ENCODE results near the gene SNX21. TPM values are rescaled to one million over a fixed set of nuclear protein-coding genes. Genes with fewer than 3 reads are reported as not detected.

SNX21 gene
- total RNA-seq, 4 donors from 2014 or later: 45.9 to 76.3 (median 59.7) TPM

DNA sequence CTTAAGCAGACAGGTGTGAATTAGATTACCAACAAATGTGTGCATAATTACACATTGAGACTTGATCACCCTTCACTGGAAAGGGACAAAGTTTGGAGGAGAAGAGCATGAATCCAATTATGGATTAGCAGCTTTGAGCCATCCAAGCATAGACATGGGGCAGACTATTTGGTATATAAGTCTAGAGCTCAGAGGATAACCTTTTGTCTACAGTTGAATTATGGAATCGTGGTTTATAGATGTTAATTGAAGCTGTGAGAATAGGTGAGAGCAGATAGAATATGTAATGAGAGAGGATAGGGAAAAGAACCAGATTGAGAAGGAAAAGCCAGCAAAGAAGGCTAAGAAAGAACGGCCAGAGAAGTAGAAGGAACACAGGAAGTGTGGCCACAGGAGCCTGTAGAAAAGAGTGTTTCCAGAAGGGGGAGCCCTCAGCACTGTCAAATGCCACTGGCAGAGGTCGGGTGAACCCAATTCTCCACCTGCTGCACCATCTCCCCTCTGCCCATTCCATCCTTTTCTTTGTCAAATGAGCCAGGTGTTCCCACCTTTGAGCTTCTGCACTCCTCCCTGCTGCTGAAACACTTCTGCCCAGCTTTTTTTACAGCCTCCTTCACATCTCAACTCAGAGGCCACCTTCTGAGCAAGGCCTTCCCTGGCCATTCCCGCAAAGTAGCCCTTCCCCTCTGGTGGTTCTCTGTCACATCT, 34.5 kb upstream of the SNX21 start:
- H3K27ac ChIP-seq: peak overlapping the region in 2 of 4 donors; percentile 37 to 46
- peaks cover 0 to 8% (median 0%) of the 10 kb centered on the region in 3 donors for H3K4me1 ChIP-seq
- no peak overlapping the region for H3K4me3 ChIP-seq
- ATAC-seq: peak; percentile 80
- peaks cover 0 to 72% of the 10 kb centered on the region in 2 donors for H3K36me3 ChIP-seq
- no peaks in the 10 kb centered on the region for H3K27me3 ChIP-seq
- TF ChIP-seq, protein P1, sequence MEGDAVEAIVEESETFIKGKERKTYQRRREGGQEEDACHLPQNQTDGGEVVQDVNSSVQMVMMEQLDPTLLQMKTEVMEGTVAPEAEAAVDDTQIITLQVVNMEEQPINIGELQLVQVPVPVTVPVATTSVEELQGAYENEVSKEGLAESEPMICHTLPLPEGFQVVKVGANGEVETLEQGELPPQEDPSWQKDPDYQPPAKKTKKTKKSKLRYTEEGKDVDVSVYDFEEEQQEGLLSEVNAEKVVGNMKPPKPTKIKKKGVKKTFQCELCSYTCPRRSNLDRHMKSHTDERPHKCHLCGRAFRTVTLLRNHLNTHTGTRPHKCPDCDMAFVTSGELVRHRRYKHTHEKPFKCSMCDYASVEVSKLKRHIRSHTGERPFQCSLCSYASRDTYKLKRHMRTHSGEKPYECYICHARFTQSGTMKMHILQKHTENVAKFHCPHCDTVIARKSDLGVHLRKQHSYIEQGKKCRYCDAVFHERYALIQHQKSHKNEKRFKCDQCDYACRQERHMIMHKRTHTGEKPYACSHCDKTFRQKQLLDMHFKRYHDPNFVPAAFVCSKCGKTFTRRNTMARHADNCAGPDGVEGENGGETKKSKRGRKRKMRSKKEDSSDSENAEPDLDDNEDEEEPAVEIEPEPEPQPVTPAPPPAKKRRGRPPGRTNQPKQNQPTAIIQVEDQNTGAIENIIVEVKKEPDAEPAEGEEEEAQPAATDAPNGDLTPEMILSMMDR (IDR thresholded peaks at IDR 0.05): peak; percentile 50 to 74 (median 64)
- TF ChIP-seq POLR2AphosphoS5 (IDR thresholded peaks at IDR 0.05): no peak
- 30% methylated on average over 4 of the region's 4 CpGs for WGBS, 2 donors (ENCODE audit: low coverage in 1 of 2)
- no peaks in the 10 kb centered on the region for H3K9me3 ChIP-seq

DNA sequence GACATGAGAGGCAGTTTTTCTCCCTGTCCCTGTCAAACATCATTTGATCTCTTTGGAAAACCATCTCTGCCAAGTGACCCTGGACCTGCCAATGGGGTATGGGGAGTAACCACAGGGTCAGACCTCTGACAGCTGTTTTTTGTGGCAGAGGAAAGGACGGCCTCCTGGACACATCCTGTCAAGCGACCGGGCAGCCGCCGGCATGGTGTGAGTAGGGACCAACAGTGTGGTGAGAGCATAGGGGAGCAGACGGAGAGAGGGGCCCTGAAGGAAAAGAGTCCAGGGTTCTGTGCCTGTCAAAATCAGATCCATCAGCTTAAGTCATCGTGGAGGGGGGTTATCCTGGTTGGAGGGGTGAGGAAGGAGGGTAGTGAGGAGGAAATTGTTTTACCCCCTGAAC, 31.7 kb upstream of the SNX21 start:
- Histone ChIP-seq H3K4me1 (peaks cover 0 to 8% (median 0%) of the 10 kb centered on the region in 3 donors), H3K27ac (no peak overlapping the region), H3K9me3 (no peaks in the 10 kb centered on the region), H3K27me3 (no peaks in the 10 kb centered on the region), H3K36me3 (peaks cover 0 to 72% of the 10 kb centered on the region in 2 donors), H3K4me3 (no peak overlapping the region)
- no peak for TF ChIP-seq POLR2A (IDR thresholded peaks at IDR 0.05)
- TF ChIP-seq EP300 (IDR thresholded peaks at IDR 0.05): no peak
- TF ChIP-seq POLR2AphosphoS5 (IDR thresholded peaks at IDR 0.05): no peak
- TF ChIP-seq, protein P1 (IDR thresholded peaks at IDR 0.05): no peak
- WGBS, 2 donors (ENCODE audit: low coverage in 1 of 2): 75 to 80% methylated on average over 1 to 2 of the region's 7 CpGs
- ATAC-seq: no peak

DNA sequence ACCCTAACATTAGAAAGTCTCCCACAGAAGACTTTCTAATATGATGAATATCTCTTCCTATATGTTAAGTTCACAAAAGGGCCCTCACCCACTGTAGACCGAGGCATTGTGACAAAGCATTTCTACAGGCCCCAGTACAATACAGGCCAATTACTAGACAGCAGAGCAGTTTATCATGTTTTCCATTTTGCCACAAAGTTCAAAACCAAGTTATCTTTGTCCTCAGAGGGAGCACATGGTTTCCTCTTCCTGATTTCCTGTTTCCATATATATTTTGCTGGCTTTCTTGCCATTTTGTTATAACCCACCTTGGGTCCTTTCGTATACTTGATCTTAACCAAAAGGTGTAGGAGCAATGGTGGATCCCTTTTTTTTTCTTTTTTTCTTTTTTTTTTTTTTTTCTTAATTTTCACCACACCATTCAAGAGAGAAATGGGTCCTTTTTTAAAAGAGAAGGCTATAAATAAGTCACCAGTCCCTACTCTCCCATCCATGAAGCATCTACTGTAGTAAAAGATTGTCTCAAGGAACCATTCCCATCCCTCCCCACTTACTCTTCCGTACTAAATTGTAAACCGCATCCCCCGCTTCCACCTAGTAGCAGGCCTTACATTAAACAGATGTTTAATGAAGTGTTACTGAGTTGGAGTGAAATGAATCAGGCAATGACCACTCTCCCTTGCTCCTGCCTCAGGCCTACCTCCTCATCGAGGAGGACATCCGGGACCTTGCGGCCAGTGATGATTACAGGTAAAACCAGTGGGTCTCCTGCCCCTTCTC, 23.2 kb upstream of the SNX21 start:
- TF ChIP-seq POLR2A (IDR thresholded peaks at IDR 0.05) (no peak), EP300 (IDR thresholded peaks at IDR 0.05) (no peak), POLR2AphosphoS5 (IDR thresholded peaks at IDR 0.05) (no peak)
- TF ChIP-seq, protein P1 (IDR thresholded peaks at IDR 0.05): no peak
- ATAC-seq: no peak
- Histone ChIP-seq H3K9me3 (no peaks in the 10 kb centered on the region), H3K4me3 (no peak overlapping the region), H3K27me3 (no peaks in the 10 kb centered on the region), H3K36me3 (peaks cover 0 to 62% of the 10 kb centered on the region in 2 donors), H3K27ac (no peak overlapping the region), H3K4me1 (peaks cover 0 to 15% (median 3%) of the 10 kb centered on the region in 3 donors)
- WGBS, 2 donors (ENCODE audit: low coverage in 1 of 2): 84 to 93% methylated on average over 7 to 8 of the region's 8 CpGs

DNA sequence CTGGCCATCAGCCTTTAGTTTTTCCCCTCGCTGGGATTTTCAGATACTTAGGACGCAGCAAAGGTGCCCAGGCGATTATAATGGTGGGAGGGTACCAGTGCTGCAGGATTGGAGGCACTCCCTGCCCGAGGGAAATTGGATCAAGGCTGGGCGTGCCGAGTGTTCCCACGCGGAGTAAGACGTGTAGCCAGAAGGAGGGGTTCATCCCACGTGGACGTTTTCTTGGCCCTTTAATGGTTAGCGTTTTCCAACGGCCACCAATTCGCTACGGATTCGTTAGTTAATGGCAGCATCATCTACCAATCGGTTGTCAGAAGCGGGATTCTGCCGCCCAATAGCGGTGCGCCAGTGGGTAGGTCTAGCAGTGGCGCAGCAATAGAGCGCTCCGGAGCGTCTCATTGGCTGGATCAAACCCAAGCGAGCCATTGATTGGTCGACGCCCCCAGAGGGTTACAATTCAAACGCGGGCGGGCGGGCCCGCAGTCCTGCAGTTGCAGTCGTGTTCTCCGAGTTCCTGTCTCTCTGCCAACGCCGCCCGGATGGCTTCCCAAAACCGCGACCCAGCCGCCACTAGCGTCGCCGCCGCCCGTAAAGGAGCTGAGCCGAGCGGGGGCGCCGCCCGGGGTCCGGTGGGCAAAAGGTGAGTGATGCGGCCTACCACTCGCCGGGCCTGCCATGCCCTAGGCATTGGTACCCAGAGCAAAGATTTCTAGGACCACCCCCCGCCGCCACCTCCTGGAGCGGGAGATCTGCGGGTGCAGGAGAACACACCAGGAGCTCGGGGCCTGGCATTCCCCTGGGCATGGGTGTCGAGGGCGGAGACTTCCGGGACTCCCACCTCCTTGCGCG, 21.2 kb upstream of the SNX21 start, which contains the start of gene UBE2C:
UBE2C (plus strand) TSS at position 488 of the 849 bp plus-strand sequence; CDS start at position 540, 52 bp downstream.
- peak within 1 kb of the TSS; percentile 40 to 55 for H3K4me3 ChIP-seq
- ATAC-seq: peak; percentile 100
- peaks cover 0 to 18% (median 5%) of the 10 kb centered on the region in 3 donors for H3K4me1 ChIP-seq
- H3K27me3 ChIP-seq: no peaks in the 10 kb centered on the region
- H3K9me3 ChIP-seq: no peaks in the 10 kb centered on the region
- TF ChIP-seq EP300 (IDR thresholded peaks at IDR 0.05) (no peak), POLR2AphosphoS5 (IDR thresholded peaks at IDR 0.05) (peak; percentile 67)
- 0% methylated on average over 3 to 4 of the region's 65 CpGs for WGBS, 2 donors (ENCODE audit: low coverage in 1 of 2)
- H3K36me3 ChIP-seq: peaks cover 0 to 42% of the 10 kb centered on the region in 2 donors
- H3K27ac ChIP-seq: peak within 1 kb of the TSS in 3 of 4 donors; percentile 5 to 70 (median 60)

DNA sequence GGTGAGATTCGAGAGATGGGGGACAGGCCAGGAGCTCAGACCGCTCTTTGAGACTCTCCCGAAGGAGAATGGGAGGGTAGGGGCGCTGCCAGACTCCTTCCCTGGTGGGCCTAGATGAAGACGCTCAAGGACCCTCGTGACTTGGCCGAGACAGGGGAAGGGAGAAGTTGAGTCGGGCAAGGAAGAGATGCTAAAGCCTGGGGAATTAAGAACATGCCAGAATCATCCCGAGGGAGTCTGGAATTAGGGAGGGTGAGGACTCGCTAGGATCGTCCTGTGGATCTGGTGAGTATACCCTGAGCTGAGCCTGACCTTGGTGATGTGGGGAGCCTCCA, 20.6 kb upstream of the SNX21 start:
- Histone ChIP-seq H3K4me1 (peaks cover 0 to 24% (median 8%) of the 10 kb centered on the region in 3 donors), H3K36me3 (peaks cover 0 to 36% of the 10 kb centered on the region in 2 donors), H3K9me3 (no peaks in the 10 kb centered on the region), H3K4me3 (peak overlapping the region; percentile 40 to 55), H3K27me3 (no peaks in the 10 kb centered on the region), H3K27ac (peak overlapping the region in 1 of 4 donors; percentile 30)
- TF ChIP-seq EP300 (IDR thresholded peaks at IDR 0.05): no peak
- no peak for ATAC-seq
- WGBS, 2 donors (ENCODE audit: low coverage in 1 of 2): 0 to 9% methylated on average over 1 to 4 of the region's 11 CpGs
